Calu3 (cell line): ENCODE data around the gene ZBTB8A. TPM values are rescaled to one million over a fixed set of nuclear protein-coding genes. Genes with fewer than 3 reads are reported as not detected.

ENCODE experiments used
- BruUV-seq: library from RNA; stranded (reverse); fragments of 400-500 nt; replicated peaks from 2 replicates; lab custom pipeline; 2021; lab: Mats Ljungman, UMichigan
- CTCF ChIA-PET: fragments of 300-600 bp; sonication (Branson Sonifier 250); formaldehyde crosslinking; loops from one replicate; lab custom pipeline; 2022; ENCODE audit warnings: antibody characterized with exemption; lab: Charles Lee
- DNase-seq: peaks from one replicate; pipeline ENCODE4 v3.0.0; 2022
- H3K27ac Mint-ChIP-seq: one replicate; pipeline ENCODE4 v1.8.0; 2022; ENCODE audit warnings: mixed read lengths; ENCODE audit not compliant: unreplicated experiment
- H3K27me3 Mint-ChIP-seq: one replicate; pipeline ENCODE4 v1.8.0; 2022; ENCODE audit warnings: mixed read lengths; ENCODE audit not compliant: unreplicated experiment
- H3K36me3 Mint-ChIP-seq: one replicate; pipeline ENCODE4 v1.8.0; 2022; ENCODE audit warnings: mild to moderate bottlenecking, moderate library complexity, mixed read lengths; ENCODE audit not compliant: insufficient read depth, unreplicated experiment
- H3K4me1 Mint-ChIP-seq: one replicate; pipeline ENCODE4 v1.8.0; 2022; ENCODE audit warnings: mild to moderate bottlenecking, low read depth, mixed read lengths; ENCODE audit not compliant: unreplicated experiment
- H3K4me3 Mint-ChIP-seq: one replicate; pipeline ENCODE4 v1.8.0; 2022; ENCODE audit warnings: mild to moderate bottlenecking, low read depth, moderate library complexity, mixed read lengths; ENCODE audit not compliant: unreplicated experiment
- H3K9me3 Mint-ChIP-seq: one replicate; pipeline ENCODE4 v1.8.0; 2022; ENCODE audit warnings: low read depth, mixed read lengths; ENCODE audit not compliant: unreplicated experiment
- CTCF ChIP-seq: fragments of 200-600 bp; IDR thresholded peaks from one replicate; pipeline ENCODE4 v1.8.0; 2022; ENCODE audit warnings: antibody characterized with exemption; ENCODE audit not compliant: unreplicated experiment
- intact Hi-C: fragments of 100-400 bp; cut with micrococcal nuclease; formaldehyde crosslinking; loops from one replicate; pipeline ENCODE4 v1.10.0; 2022; ENCODE audit not compliant: unreplicated experiment
- total RNA-seq: library from RNA; stranded (reverse); gene quantifications from 2 replicates; pipeline ENCODE4 v1.2.3, GENCODE V29; 2022

The ZBTB8A gene
- total RNA-seq, 1 experiment from 2014 or later: 4.7 TPM

GRCh38 chr1:32605711-32606424 is 66.6 kb downstream of the ZBTB8A start:
- no peaks in the 10 kb centered on the region for H3K27me3 Mint-ChIP-seq
- H3K36me3 Mint-ChIP-seq: no peaks in the 10 kb centered on the region
- no peak for TF ChIP-seq CTCF
- H3K27ac Mint-ChIP-seq: no peak overlapping the region
- BruUV-seq: no TSS peak
- DNase-seq: no peak
- CTCF ChIA-PET: no interaction called here
- no peaks in the 10 kb centered on the region for H3K9me3 Mint-ChIP-seq
- intact Hi-C loops: no loop called here
- no peak overlapping the region for H3K4me3 Mint-ChIP-seq
- no peaks in the 10 kb centered on the region for H3K4me1 Mint-ChIP-seq

GRCh38 chr1:32606565-32607371 is 67.5 kb downstream of the ZBTB8A start:
- Mint-ChIP-seq H3K4me3 (no peak overlapping the region), H3K36me3 (peaks cover under 1% of the 10 kb centered on the region), H3K4me1 (no peaks in the 10 kb centered on the region), H3K9me3 (no peaks in the 10 kb centered on the region), H3K27me3 (no peaks in the 10 kb centered on the region), H3K27ac (no peak overlapping the region)
- intact Hi-C loops: no loop called here
- BruUV-seq: no TSS peak
- no peak for TF ChIP-seq CTCF
- CTCF ChIA-PET: no interaction called here
- no peak for DNase-seq

- DNase-seq: no peak
- no TSS peak for BruUV-seq
- intact Hi-C loops: no loop called here
- no peak overlapping the region for H3K4me3 Mint-ChIP-seq
- H3K4me1 Mint-ChIP-seq: peaks cover 9% of the 10 kb centered on the region
- H3K9me3 Mint-ChIP-seq: no peaks in the 10 kb centered on the region
- no peak overlapping the region for H3K27ac Mint-ChIP-seq
- peaks cover 17% of the 10 kb centered on the region for H3K36me3 Mint-ChIP-seq
- CTCF ChIA-PET: no interaction called here
- H3K27me3 Mint-ChIP-seq: no peaks in the 10 kb centered on the region
- no peak for TF ChIP-seq CTCF
These were observed 70.0 kb downstream of the ZBTB8A start for GRCh38 chr1:32609180-32609579.

GRCh38 chr1:32611859-32612188 is 72.6 kb downstream of the ZBTB8A start:
- peak overlapping the region; percentile 86 for H3K27ac Mint-ChIP-seq
- TF ChIP-seq CTCF: no peak
- intact Hi-C loops: loop anchor here (10.0 kb wide), 1 partner anchor 87 kb away; no protein-coding TSS in a partner anchor

More at GRCh38 chr1:32611859-32612188, 72.6 kb downstream of the ZBTB8A start:
- Mint-ChIP-seq H3K27me3 (no peaks in the 10 kb centered on the region), H3K9me3 (no peaks in the 10 kb centered on the region), H3K36me3 (peaks cover 17% of the 10 kb centered on the region), H3K4me1 (peaks cover 9% of the 10 kb centered on the region), H3K4me3 (peak overlapping the region; percentile 69)
- BruUV-seq: no TSS peak
- CTCF ChIA-PET: interaction anchor here (0.6 kb wide), 1 partner anchor 214 kb away, joined by 9 read pairs; no protein-coding TSS in a partner anchor
- no peak for DNase-seq
